AG04449 (cell line): Measurements from ENCODE around the gene ANO4.

Experiments
- CTCF ChIA-PET: fragments of 350-600 bp; formaldehyde crosslinking; extraction: SDS; loops from one replicate; lab custom pipeline; 2021; ENCODE audit warnings: antibody characterized with exemption; lab: Yijun Ruan, JAX
- POLR2A ChIA-PET: fragments of 400-600, 350-600 bp; formaldehyde crosslinking; extraction: SDS; loops from one replicate; lab custom pipeline; 2020; ENCODE audit warnings: antibody characterized with exemption, inconsistent platforms; lab: Yijun Ruan, JAX
- DNase-seq: peaks from one replicate; pipeline ENCODE4 v3.0.0-alpha.2; 2010; ENCODE audit warnings: low read depth, low spot score
- H3K4me3 ChIP-seq: 2 replicates; pipeline ENCODE4 v1.5.1; 2011; ENCODE audit warnings: low read depth, mild to moderate bottlenecking, control low read depth, low read length
- CTCF ChIP-seq: IDR thresholded peaks from one replicate; pipeline ENCODE4 v1.5.1; 2011; ENCODE audit warnings: mild to moderate bottlenecking, moderate library complexity, low read length, control low read depth, inconsistent platforms; ENCODE audit not compliant: insufficient read depth; ENCODE audit errors: missing control alignments

The ANO4 gene

GRCh38 chr12:100959481-100959880, 164.9 kb downstream of the ANO4 start:
- ChIA-PET POLR2A (no interaction called here), CTCF (no interaction called here)
- no peak for TF ChIP-seq CTCF
- no peak for DNase-seq
- H3K4me3 ChIP-seq: no peak overlapping the region

- H3K4me3 ChIP-seq: no peak overlapping the region
- POLR2A ChIA-PET: no interaction called here
- DNase-seq: no peak
- no peak for TF ChIP-seq CTCF
- CTCF ChIA-PET: no interaction called here
Measured at GRCh38 chr12:100962086-100962712, 167.6 kb downstream of the ANO4 start.

GRCh38 chr12:100963381-100963780, 168.8 kb downstream of the ANO4 start:
- CTCF ChIA-PET: no interaction called here

GRCh38 chr12:100964028-100964427, 169.5 kb downstream of the ANO4 start:
- TF ChIP-seq CTCF: no peak
- DNase-seq: no peak
- CTCF ChIA-PET: no interaction called here
- POLR2A ChIA-PET: no interaction called here
- H3K4me3 ChIP-seq: no peak overlapping the region

More at GRCh38 chr12:100963381-100963780, 168.8 kb downstream of the ANO4 start:
- H3K4me3 ChIP-seq: no peak overlapping the region
- POLR2A ChIA-PET: no interaction called here
- TF ChIP-seq CTCF: no peak
- DNase-seq: no peak

GRCh38 chr12:100967189-100967588, 172.6 kb downstream of the ANO4 start:
- no peak overlapping the region for H3K4me3 ChIP-seq
- DNase-seq: no peak
- ChIA-PET CTCF (no interaction called here), POLR2A (no interaction called here)
- TF ChIP-seq CTCF: no peak

- ChIA-PET POLR2A (no interaction called here), CTCF (no interaction called here)
- TF ChIP-seq CTCF: no peak
Measured at GRCh38 chr12:100970894-100971293, 176.3 kb downstream of the ANO4 start.

More at GRCh38 chr12:100970894-100971293, 176.3 kb downstream of the ANO4 start:
- H3K4me3 ChIP-seq: no peak overlapping the region
- DNase-seq: no peak
